Motor neuron (in vitro differentiated cells): ENCODE data around the gene ARTN. TPM values are rescaled to one million over a fixed set of nuclear protein-coding genes. Genes with fewer than 3 reads are reported as not detected.

Source experiments
- ATAC-seq, 8 experiments: fragments of 200-7000 bp; cut with Tn5 transposase; replicated peaks in 6 of 8; 2 replicates each; pipeline ENCODE4 v1.8.0; 2021; ENCODE audit warnings: mild to moderate bottlenecking in 8 of 8, moderate library complexity in 8 of 8
- H3K27ac ChIP-seq, 2 donors: fragments of 250-450 bp; sonication (Bioruptor Pico); 2 replicates each; pipeline ENCODE4 v1.9.0; 2021; ENCODE audit warnings: antibody characterized with exemption in 2 of 2, mild to moderate bottlenecking in 2 of 2, moderate library complexity in 1 of 2
- H3K4me1 ChIP-seq, 2 donors: fragments of 250-450 bp; sonication (Bioruptor Pico); replicated peaks in 1 of 2; 2 replicates each; pipeline ENCODE4 v1.6.1; 2021; ENCODE audit warnings: antibody characterized with exemption in 2 of 2, mild to moderate bottlenecking in 2 of 2, moderate library complexity in 1 of 2
- H3K4me3 ChIP-seq, 5 donors: fragments of 250-450 bp; sonication (Bioruptor Pico); 2 replicates each; pipeline ENCODE4 v1.9.0; 2021; ENCODE audit warnings: antibody characterized with exemption in 5 of 5, mild to moderate bottlenecking in 5 of 5, moderate library complexity in 4 of 5
- WGBS, 10 experiments: fragments of 450-650 bp; shearing (Covaris generic); methylation state at CpG; one replicate each; pipeline ENCODE4 v1.0.0; 2022; 5-methylcytosine and 5-hydroxymethylcytosine counted together
- in situ Hi-C, 9 experiments: fragments of 400-800 bp; cut with MboI; loops; one replicate each; pipeline ENCODE4 v1.15.0; 2021; ENCODE audit warnings: low sequenced_read_pairs in 9 of 9, low pct_unique_long_range_greater_than_20kb in 2 of 9; ENCODE audit not compliant: unreplicated experiment in 9 of 9
- total RNA-seq, 8 experiments: library from RNA; unstranded; fragments of 300-600 nt; gene quantifications; 2 replicates each; pipeline versions ENCODE4 v1.2.3 to v1.2.4, GENCODE V29; 2022

Gene ARTN
- total RNA-seq, 8 experiments from 2014 or later = 0.21 to 3.5 (median 1.3) TPM

- ATAC-seq = peak in 2 of 8 experiments; percentile 2
- Histone ChIP-seq H3K4me1 (peaks cover 27 to 42% of the 10 kb centered on the region in 2 donors), H3K27ac (peak overlapping the region; percentile 66 to 78), H3K4me3 (peak overlapping the region; percentile 54 to 90 (median 76))
- in situ Hi-C loops = no loop called here
- no CpG with 5 or more reads among the region's 45 CpGs for WGBS, 10 experiments
Observed at GRCh38 chr1:43979261-43979527, 45.6 kb downstream of the ARTN start.

- H3K4me1 ChIP-seq = peaks cover 27 to 42% of the 10 kb centered on the region in 2 donors
- H3K4me3 ChIP-seq = peak overlapping the region; percentile 54 to 90 (median 76)
- in situ Hi-C loops = no loop called here
- peak; percentile 31 to 69 (median 58) for ATAC-seq
- 10 to 61% (median 60%) methylated on average over 1 to 2 of the region's 45 CpGs; no CpG with 5 or more reads in 7 of the 10 experiments for WGBS, 10 experiments
- H3K27ac ChIP-seq = peak overlapping the region; percentile 66 to 78
Observed at GRCh38 chr1:43979528-43980254, 46.1 kb downstream of the ARTN start.

GRCh38 chr1:43980255-43981134 is 46.9 kb downstream of the ARTN start:
- WGBS, 10 experiments = 0 to 100% (median 74%) methylated on average over 1 to 8 of the region's 13 CpGs; no CpG with 5 or more reads in 2 of the 10 experiments
- ATAC-seq = peak in 2 of 8 experiments; percentile 3 to 6
- in situ Hi-C loops = no loop called here
- peak overlapping the region; percentile 54 to 90 (median 76) for H3K4me3 ChIP-seq
- H3K4me1 ChIP-seq = peaks cover 27 to 42% of the 10 kb centered on the region in 2 donors
- peak overlapping the region in 1 of 2 donors; percentile 24 for H3K27ac ChIP-seq

GRCh38 chr1:43981135-43981491 is 47.5 kb downstream of the ARTN start:
- Histone ChIP-seq H3K4me1 (peaks cover 22 to 36% of the 10 kb centered on the region in 2 donors), H3K4me3 (no peak overlapping the region), H3K27ac (no peak overlapping the region)
- WGBS, 10 experiments = 88 to 100% (median 94%) methylated on average over 4 to 12 of the region's 20 CpGs; no CpG with 5 or more reads in 6 of the 10 experiments
- in situ Hi-C loops = no loop called here
- peak in 2 of 8 experiments; percentile 56 to 71 for ATAC-seq

DNA sequence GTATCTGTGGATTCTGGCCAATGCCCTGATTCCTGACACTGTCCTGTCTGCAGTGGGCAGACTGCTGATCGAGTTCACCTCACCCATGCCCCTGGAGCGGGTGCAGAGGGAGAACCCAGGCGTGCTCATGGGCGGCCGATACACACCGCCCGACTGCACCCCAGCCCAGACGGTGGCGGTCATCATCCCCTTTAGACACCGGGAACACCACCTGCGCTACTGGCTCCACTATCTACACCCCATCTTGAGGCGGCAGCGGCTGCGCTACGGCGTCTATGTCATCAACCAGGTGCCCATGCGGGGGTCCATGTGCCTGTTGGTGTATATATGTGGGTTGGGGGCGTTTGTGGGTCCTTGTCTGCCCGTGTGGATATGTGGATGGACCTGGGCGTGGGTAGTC is 48.0 kb downstream of the ARTN start:
- no peak for ATAC-seq
- WGBS, 10 experiments = 93 to 100% (median 99%) methylated on average over 1 to 8 of the region's 20 CpGs; no CpG with 5 or more reads in 4 of the 10 experiments
- H3K4me3 ChIP-seq = no peak overlapping the region
- in situ Hi-C loops = no loop called here
- H3K4me1 ChIP-seq = peaks cover 19 to 31% of the 10 kb centered on the region in 2 donors
- H3K27ac ChIP-seq = no peak overlapping the region

DNA sequence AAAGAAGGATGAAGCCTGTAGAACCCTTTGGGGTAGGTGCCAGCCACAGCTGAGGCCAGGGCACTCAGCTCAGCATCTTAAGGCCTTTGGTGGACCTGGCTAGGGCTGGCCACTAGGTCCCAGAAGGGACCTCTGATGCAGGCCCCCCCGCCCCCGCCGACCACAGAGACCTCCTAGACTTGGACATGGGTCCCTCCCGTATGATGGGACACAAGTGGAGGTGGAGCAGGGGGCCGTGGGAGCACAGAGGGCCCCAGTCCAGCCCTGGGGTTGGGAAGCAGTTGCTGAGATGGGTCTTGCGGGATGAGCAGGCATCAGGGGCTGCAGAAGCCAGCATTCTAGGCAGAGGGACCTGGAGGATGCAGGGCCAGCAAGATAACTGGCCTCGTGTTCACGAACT is 48.6 kb downstream of the ARTN start:
- in situ Hi-C loops = no loop called here
- no peak for ATAC-seq
- Histone ChIP-seq H3K27ac (no peak overlapping the region), H3K4me1 (peaks cover 19 to 25% of the 10 kb centered on the region in 2 donors), H3K4me3 (no peak overlapping the region)
- 75 to 100% (median 94%) methylated on average over 2 to 5 of the region's 8 CpGs; no CpG with 5 or more reads in 6 of the 10 experiments for WGBS, 10 experiments

GRCh38 chr1:43982808-43983207 is 49.2 kb downstream of the ARTN start:
- in situ Hi-C loops = no loop called here
- H3K4me3 ChIP-seq = no peak overlapping the region
- peaks cover 15 to 19% of the 10 kb centered on the region in 2 donors for H3K4me1 ChIP-seq
- ATAC-seq = no peak
- no peak overlapping the region for H3K27ac ChIP-seq
- WGBS, 10 experiments = 70 to 100% (median 92%) methylated on average over 1 to 15 of the region's 15 CpGs; no CpG with 5 or more reads in 2 of the 10 experiments

DNA sequence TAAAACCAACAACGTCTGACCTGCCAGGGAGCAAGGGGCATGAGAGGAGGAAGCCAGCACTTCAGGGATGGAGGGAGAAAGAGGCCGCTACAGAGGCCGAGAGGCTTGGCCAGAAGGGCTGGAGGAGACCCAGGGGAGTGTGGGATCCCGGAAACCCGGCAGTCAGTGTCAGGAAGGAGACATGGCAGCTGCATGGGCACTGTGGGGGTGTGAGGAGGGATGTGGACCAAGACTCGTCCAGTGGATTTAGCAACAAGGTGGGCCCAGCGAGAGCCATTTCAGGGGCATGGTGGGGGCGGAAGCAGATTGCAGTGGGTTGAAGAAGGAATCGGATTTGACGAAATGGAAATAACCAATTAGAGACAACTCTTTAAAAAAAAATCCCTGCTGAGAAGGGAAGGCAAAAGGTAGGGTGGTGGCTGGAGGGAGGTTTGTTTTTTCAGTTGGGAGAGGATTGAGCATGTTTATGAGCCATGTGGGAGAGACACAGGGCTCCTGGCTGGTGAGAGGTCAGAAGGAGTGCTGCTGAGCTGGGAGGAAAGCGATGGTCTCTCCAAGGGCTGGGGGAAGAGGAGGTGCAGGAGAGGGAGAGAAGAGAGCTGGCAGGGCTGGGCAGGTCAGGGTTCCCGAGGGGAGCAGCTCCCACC is 49.8 kb downstream of the ARTN start:
- in situ Hi-C loops = no loop called here
- ATAC-seq = no peak
- H3K27ac ChIP-seq = no peak overlapping the region
- H3K4me1 ChIP-seq = peaks cover 10 to 14% of the 10 kb centered on the region in 2 donors
- no peak overlapping the region for H3K4me3 ChIP-seq
- WGBS, 10 experiments = 67 to 100% (median 86%) methylated on average over 1 to 10 of the region's 12 CpGs

- ATAC-seq = no peak
- Histone ChIP-seq H3K4me3 (no peak overlapping the region), H3K4me1 (peaks cover 7 to 10% of the 10 kb centered on the region in 2 donors), H3K27ac (no peak overlapping the region)
- in situ Hi-C loops = no loop called here
- WGBS, 10 experiments = 92 to 100% methylated on average over 1 to 9 of the region's 16 CpGs; no CpG with 5 or more reads in 8 of the 10 experiments
Observed at GRCh38 chr1:43984855-43985254, 51.3 kb downstream of the ARTN start.

DNA sequence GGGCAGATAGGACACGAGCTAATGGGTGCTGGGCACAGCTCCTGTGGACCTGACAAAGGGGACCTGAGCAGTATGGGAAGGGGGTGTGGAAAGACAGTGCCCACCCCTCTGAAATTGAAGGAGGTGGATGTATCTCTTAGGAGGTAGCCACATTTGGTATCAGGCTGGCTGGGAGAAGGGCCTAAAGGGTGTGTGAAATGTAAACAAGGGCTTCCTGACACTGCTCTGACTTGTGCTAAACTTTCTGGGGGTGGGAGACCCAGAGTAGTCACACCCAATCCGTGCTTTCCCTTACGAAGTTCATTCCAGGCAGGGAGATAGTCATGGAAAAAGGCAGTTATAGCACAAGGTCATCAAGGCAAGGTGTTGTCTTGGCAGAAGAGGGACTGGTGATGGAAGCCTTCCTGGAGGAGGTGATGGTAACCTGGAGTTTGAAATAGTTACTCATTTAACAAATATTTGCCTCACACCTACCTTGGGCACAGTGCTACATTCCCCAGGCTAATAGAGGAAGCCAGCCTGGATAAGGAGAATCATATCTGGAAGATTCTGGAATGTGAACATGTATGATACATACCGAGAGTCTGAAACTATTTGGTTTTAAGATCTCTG is 52.5 kb downstream of the ARTN start:
- no peak overlapping the region for H3K4me3 ChIP-seq
- WGBS, 10 experiments = 80 to 89% (median 83%) methylated on average over 2 to 4 of the region's 4 CpGs; no CpG with 5 or more reads in 4 of the 10 experiments
- H3K27ac ChIP-seq = no peak overlapping the region
- ATAC-seq = no peak
- H3K4me1 ChIP-seq = peaks cover 0 to 5% of the 10 kb centered on the region in 2 donors
- in situ Hi-C loops = no loop called here

DNA sequence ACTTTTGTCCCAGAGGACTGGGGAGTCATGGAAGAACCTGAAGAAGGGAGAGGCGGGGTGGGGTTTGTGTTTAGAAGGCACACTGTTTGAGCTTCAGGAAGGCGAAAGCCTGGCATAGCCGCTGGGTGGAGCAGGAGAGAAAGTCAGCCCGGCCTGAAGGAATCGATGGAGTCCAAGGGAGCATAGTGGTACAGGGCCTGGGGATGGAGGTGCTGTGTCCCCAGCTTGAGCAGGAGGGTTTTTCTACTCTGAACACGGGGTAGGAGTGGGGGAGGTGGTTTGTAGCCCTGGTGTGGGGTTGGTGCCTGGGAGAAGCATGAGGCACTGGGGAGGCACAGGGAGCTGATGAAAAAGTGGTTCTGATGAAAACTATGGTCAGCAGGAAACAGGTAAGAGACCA is 53.1 kb downstream of the ARTN start:
- 50 to 100% (median 72%) methylated on average over 1 to 5 of the region's 6 CpGs; no CpG with 5 or more reads in 4 of the 10 experiments for WGBS, 10 experiments
- in situ Hi-C loops = no loop called here
- H3K4me3 ChIP-seq = no peak overlapping the region
- ATAC-seq = no peak
- H3K4me1 ChIP-seq = peaks cover 0 to 6% of the 10 kb centered on the region in 2 donors
- H3K27ac ChIP-seq = no peak overlapping the region
